Subcutaneous adipose tissue (tissue), 4 donors: ENCODE data around the gene PRRC2C. TPM values are rescaled to one million over a fixed set of nuclear protein-coding genes. Genes with fewer than 3 reads are reported as not detected.

Experiments used
- CTCF ChIP-seq: fragments of 450-650 bp; IDR thresholded peaks from one replicate; pipeline ENCODE4 v1.5.1; 2016; ENCODE audit warnings: low read depth, mild to moderate bottlenecking, control low read depth, antibody characterized with exemption, moderate library complexity
- total RNA-seq, 4 donors: library from RNA; depleted of rRNA; stranded (reverse); fragments of >200 nt; gene quantifications; one replicate each; pipeline ENCODE4 v1.1.0, GENCODE V29; 2016

PRRC2C gene
- total RNA-seq, 4 donors from 2014 or later, result 75.3 to 102 (median 88.1) TPM

GRCh38 chr1:171501305-171502024, 16.1 kb downstream of the PRRC2C start:
- TF ChIP-seq CTCF, result no peak

DNA sequence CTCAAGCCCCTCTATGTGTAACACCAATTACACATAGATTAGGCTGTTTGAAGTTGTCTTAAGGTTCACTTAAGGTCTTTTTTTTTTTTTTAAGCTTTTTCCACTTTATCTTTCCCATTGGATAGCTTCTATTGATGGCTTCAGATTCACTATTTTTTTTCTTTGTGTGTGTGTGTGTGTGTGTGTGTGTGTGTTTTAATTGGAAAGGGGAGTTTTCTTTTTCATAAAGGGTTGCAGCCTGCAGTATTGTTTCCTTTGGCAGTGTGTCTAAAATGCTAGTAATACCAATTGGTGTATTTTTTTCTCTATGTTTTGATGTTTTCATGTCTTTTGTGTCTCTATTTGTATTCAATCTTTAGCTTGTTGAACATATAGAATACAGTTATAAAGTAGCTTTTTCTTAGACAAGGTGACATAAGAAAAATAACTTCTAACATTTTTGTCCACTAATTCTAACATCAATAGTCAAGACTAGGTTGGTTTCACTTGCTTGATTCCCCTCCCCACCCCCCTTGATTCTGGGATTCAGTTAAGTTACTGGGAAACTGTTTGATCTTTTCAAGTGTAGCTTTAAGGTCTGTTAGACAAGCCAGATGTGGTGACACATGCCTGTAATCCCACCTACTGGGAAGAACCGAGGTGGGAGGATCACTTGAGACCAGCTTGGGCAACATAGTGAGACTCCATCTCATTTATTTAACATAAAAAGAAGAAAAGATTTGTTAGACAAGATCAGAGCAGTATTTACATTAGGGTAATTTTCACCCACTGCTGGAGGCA, 21.4 kb downstream of the PRRC2C start:
- no peak for TF ChIP-seq CTCF

DNA sequence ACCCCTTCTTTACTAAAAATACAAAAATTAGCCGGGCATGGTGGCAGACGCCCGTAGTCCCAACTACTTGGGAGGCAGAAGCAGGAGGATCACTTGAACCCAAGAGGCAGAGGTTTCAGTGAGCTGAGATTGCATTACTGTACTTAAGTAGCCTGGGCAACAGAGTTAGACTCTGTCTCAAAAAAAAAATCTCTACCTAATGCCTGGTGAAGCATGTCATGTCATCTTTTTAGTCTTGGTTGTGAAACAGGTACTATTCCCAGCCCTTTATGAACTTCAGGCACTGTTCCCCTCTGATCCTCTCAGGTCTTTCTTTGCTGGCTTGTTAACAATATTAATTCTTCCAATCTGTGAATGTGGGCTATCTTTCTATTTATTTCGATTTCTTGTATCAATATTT, 22.1 kb downstream of the PRRC2C start:
- no peak for TF ChIP-seq CTCF

- TF ChIP-seq CTCF, result no peak
Measured at GRCh38 chr1:171509191-171509590, 23.9 kb downstream of the PRRC2C start.

DNA sequence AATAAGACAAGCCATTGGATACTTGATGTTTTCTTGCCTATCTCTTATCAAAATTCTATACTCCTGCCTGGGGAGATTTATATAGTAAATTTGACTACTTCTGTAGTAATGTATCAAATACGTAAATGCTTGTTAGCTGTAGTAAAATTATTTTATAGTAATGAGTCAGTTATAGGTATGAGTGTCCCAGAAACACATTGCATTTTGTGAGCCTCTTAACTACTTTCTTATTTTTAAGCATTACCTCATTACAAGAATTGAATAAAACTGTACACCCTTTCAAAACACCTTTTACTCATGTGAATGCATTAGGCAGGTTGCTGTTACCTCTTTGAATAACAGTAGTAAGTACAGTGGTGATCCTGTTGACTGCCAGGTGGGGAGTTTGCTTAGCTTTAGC, 28.4 kb downstream of the PRRC2C start:
- TF ChIP-seq CTCF, result no peak

DNA sequence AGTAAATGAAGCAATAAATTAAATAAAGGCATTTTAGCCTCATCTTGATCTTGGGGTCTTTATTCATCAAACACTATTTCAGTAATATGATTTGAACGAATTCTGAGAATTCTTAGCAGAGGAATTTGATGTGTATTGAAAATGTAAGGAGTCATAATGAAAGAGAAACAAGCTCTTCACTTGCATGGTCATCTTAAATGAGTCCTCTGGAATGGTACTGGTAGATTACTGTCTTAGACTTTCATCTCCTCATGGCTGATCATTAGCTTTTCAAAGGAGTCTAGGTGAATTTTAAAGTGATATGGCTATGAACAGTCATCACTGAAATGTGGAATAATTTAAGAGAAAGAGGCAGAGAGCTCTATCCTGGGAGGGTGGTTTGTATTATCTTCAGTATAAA, 30.0 kb downstream of the PRRC2C start:
- no peak for TF ChIP-seq CTCF

GRCh38 chr1:171515741-171516140, 30.4 kb downstream of the PRRC2C start:
- no peak for TF ChIP-seq CTCF
